Thyroid gland (tissue), 4 donors: ENCODE measurements around the gene MRAS. TPM values are rescaled to one million over a fixed set of nuclear protein-coding genes. Genes with fewer than 3 reads are reported as not detected.

ENCODE experiments used
- DNase-seq, 2 donors: peaks; one replicate each; pipeline ENCODE4 v3.0.0-alpha.2; 2019
- H3K27ac ChIP-seq, 3 donors: fragments of 200-600 bp; sonication (generic); 1 replicate in 2 of 3; 2 replicates in 1 of 3; pipeline ENCODE4 v1.5.1; 2016 to 2019; ENCODE audit warnings: mild to moderate bottlenecking in 1 of 3, moderate library complexity in 1 of 3
- H3K27me3 ChIP-seq: fragments of 200-600 bp; sonication (generic); one replicate; pipeline ENCODE4 v1.5.1; 2019
- H3K36me3 ChIP-seq, 2 donors: fragments of 200-600 bp; sonication (generic); one replicate each; pipeline ENCODE4 v1.5.1; 2016 to 2019
- H3K4me1 ChIP-seq, 2 donors: fragments of 200-600 bp; sonication (generic); one replicate each; pipeline ENCODE4 v1.5.1; 2017 to 2019
- H3K4me3 ChIP-seq, 3 donors: fragments of 200-600 bp; sonication (generic); replicated peaks in 1 of 3; 1 replicate in 2 of 3; 2 replicates in 1 of 3; pipeline ENCODE4 v1.5.1; 2016; ENCODE audit warnings: mild to moderate bottlenecking in 1 of 3
- H3K9me3 ChIP-seq: fragments of 200-600 bp; sonication (generic); one replicate; pipeline ENCODE4 v1.5.1; 2017
- POLR2A ChIP-seq, 2 donors: fragments of 450-650 bp; IDR thresholded peaks; one replicate each; pipeline ENCODE4 v1.6.1; 2017; ENCODE audit warnings: antibody characterized with exemption in 2 of 2, mild to moderate bottlenecking in 2 of 2, moderate library complexity in 1 of 2
- WGBS, 2 donors: methylation state at CpG; one replicate each; pipeline ENCODE4 v1.1.5; 2017; 5-methylcytosine and 5-hydroxymethylcytosine counted together
- intact Hi-C: fragments of 100-400 bp; cut with DNase I; formaldehyde crosslinking; loops from one replicate; pipeline ENCODE4 v1.15.1; 2023
- total RNA-seq, 4 donors: library from RNA; depleted of rRNA; stranded (reverse); fragments of >200 nt; gene quantifications; one replicate each; pipeline ENCODE4 v1.2.3, GENCODE V29; 2016
- TF ChIP-seq, protein P1 (sequence below), 6 experiments: fragments of 200-600 bp in 3 of 6; fragments of 450-650 bp in 3 of 6; sonication (generic) in 3 of 6; IDR thresholded peaks; one replicate each; pipeline ENCODE4 v1.5.1; 2016 to 2019; ENCODE audit warnings: antibody characterized with exemption in 6 of 6, mild to moderate bottlenecking in 2 of 6, inconsistent platforms in 1 of 6, moderate library complexity in 1 of 6

Gene MRAS
- total RNA-seq, 4 donors from 2014 or later: 55.8 to 92.4 (median 69.6) TPM

- Histone ChIP-seq H3K4me3 (peak overlapping the region in 1 of 3 donors; percentile 42), H3K36me3 (no peaks in the 10 kb centered on the region), H3K4me1 (peaks cover 14 to 18% of the 10 kb centered on the region in 2 donors), H3K27ac (peak overlapping the region in 1 of 3 donors; percentile 18), H3K27me3 (no peaks in the 10 kb centered on the region), H3K9me3 (no peaks in the 10 kb centered on the region)
- WGBS, 2 donors: 48 to 57% methylated on average over 8 of the region's 8 CpGs
- no peak for DNase-seq
- TF ChIP-seq, protein P1, sequence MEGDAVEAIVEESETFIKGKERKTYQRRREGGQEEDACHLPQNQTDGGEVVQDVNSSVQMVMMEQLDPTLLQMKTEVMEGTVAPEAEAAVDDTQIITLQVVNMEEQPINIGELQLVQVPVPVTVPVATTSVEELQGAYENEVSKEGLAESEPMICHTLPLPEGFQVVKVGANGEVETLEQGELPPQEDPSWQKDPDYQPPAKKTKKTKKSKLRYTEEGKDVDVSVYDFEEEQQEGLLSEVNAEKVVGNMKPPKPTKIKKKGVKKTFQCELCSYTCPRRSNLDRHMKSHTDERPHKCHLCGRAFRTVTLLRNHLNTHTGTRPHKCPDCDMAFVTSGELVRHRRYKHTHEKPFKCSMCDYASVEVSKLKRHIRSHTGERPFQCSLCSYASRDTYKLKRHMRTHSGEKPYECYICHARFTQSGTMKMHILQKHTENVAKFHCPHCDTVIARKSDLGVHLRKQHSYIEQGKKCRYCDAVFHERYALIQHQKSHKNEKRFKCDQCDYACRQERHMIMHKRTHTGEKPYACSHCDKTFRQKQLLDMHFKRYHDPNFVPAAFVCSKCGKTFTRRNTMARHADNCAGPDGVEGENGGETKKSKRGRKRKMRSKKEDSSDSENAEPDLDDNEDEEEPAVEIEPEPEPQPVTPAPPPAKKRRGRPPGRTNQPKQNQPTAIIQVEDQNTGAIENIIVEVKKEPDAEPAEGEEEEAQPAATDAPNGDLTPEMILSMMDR (IDR thresholded peaks at IDR 0.05): no peak
- no peak for TF ChIP-seq POLR2A (IDR thresholded peaks at IDR 0.05)
- intact Hi-C loops: no loop called here
These were observed 87.5 kb downstream of the MRAS start for GRCh38 chr3:138435840-138436239.

DNA sequence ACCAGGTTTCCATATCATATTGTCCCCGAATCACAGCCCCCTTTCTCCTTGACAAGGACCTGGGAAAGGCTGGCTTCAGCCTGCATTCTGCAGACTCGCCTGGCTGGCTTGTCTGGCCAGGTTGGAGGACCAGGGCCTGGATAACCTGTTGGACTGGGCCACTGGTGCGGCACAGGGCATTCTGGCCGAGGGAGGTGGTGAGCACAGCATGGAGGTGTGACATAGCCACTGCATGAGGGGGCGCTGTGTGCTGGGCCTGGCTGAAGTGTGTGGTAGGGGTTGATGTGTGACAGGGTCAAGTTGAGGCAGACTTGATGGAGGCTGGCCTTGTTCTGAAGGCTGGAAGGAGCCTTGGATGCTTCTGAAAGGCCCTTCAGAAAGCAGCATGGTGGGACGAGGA, 88.9 kb downstream of the MRAS start:
- no peak for TF ChIP-seq POLR2A (IDR thresholded peaks at IDR 0.05)
- TF ChIP-seq, protein P1 (IDR thresholded peaks at IDR 0.05): no peak
- WGBS, 2 donors: 92 to 97% methylated on average over 6 of the region's 6 CpGs
- H3K36me3 ChIP-seq: no peaks in the 10 kb centered on the region
- no peaks in the 10 kb centered on the region for H3K27me3 ChIP-seq
- intact Hi-C loops: no loop called here
- no peaks in the 10 kb centered on the region for H3K9me3 ChIP-seq
- H3K4me1 ChIP-seq: peaks cover 16 to 30% of the 10 kb centered on the region in 2 donors
- DNase-seq: no peak
- no peak overlapping the region for H3K27ac ChIP-seq
- H3K4me3 ChIP-seq: no peak overlapping the region

DNA sequence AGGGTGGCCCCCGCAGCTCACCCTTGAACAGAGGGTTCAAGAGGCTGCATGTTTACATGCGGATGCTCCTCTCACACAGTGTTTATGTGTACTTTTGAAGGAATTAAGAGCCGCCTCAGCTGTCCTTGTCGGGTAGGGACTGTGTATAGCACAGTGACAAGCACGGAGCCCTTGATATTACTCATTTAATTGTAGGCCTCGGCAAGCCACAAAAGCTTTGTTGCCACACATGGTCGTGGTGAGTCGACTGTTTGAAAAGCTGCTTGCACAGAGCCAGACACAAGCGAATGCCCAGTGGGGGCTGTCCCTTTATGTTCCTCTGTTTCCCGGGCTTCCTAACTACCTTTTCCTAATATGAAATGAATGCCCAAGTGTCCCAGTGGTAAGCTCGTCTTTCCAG, 90.5 kb downstream of the MRAS start:
- intact Hi-C loops: no loop called here
- TF ChIP-seq, protein P1 (IDR thresholded peaks at IDR 0.05): no peak
- no peak for TF ChIP-seq POLR2A (IDR thresholded peaks at IDR 0.05)
- no peak for DNase-seq
- Histone ChIP-seq H3K27me3 (no peaks in the 10 kb centered on the region), H3K27ac (no peak overlapping the region), H3K36me3 (no peaks in the 10 kb centered on the region), H3K4me3 (no peak overlapping the region), H3K4me1 (peaks cover 23 to 41% of the 10 kb centered on the region in 2 donors), H3K9me3 (no peaks in the 10 kb centered on the region)
- 77 to 79% methylated on average over 10 to 11 of the region's 11 CpGs for WGBS, 2 donors

GRCh38 chr3:138439646-138440045, 91.3 kb downstream of the MRAS start:
- 66 to 74% methylated on average over 4 of the region's 4 CpGs for WGBS, 2 donors
- Histone ChIP-seq H3K27me3 (no peaks in the 10 kb centered on the region), H3K36me3 (no peaks in the 10 kb centered on the region), H3K27ac (peak overlapping the region in 2 of 3 donors; percentile 9 to 59), H3K4me3 (no peak overlapping the region), H3K9me3 (no peaks in the 10 kb centered on the region), H3K4me1 (peaks cover 19 to 36% of the 10 kb centered on the region in 2 donors)
- TF ChIP-seq POLR2A (IDR thresholded peaks at IDR 0.05): no peak
- TF ChIP-seq, protein P1 (IDR thresholded peaks at IDR 0.05): no peak
- intact Hi-C loops: no loop called here
- no peak for DNase-seq

- intact Hi-C loops: no loop called here
- Histone ChIP-seq H3K9me3 (no peaks in the 10 kb centered on the region), H3K27me3 (no peaks in the 10 kb centered on the region), H3K27ac (peak overlapping the region; percentile 59 to 75 (median 68)), H3K36me3 (no peaks in the 10 kb centered on the region), H3K4me1 (peaks cover 19 to 36% of the 10 kb centered on the region in 2 donors), H3K4me3 (no peak overlapping the region)
- peak; percentile 98 to 99 for DNase-seq
- WGBS, 2 donors: 17 to 49% methylated on average over 6 to 7 of the region's 7 CpGs
- TF ChIP-seq, protein P1 (IDR thresholded peaks at IDR 0.05): no peak
- peak in 1 of 2 donors; percentile 44 for TF ChIP-seq POLR2A (IDR thresholded peaks at IDR 0.05)
These were observed 91.7 kb downstream of the MRAS start for GRCh38 chr3:138440121-138440521.
